NCI-H187 treated with DMSO at 0.1 percent for 48 hours (cell line): ENCODE data around the gene LCNL1.

ENCODE experiments used
- DNase-seq: peaks from one replicate; lab custom pipeline; 2025; lab: John Stamatoyannopoulos, UW

Gene LCNL1

GRCh38 chr9:136960212-136960937, 22.4 kb upstream of the LCNL1 start:
- no peak for DNase-seq

GRCh38 chr9:136960938-136961275, 21.9 kb upstream of the LCNL1 start:
- no peak for DNase-seq

GRCh38 chr9:136961279-136962065, 21.3 kb upstream of the LCNL1 start:
- no peak for DNase-seq

GRCh38 chr9:136962163-136962562, 20.6 kb upstream of the LCNL1 start:
- no peak for DNase-seq

- no peak for DNase-seq
Observed at GRCh38 chr9:136962701-136963248, 20.0 kb upstream of the LCNL1 start.

DNA sequence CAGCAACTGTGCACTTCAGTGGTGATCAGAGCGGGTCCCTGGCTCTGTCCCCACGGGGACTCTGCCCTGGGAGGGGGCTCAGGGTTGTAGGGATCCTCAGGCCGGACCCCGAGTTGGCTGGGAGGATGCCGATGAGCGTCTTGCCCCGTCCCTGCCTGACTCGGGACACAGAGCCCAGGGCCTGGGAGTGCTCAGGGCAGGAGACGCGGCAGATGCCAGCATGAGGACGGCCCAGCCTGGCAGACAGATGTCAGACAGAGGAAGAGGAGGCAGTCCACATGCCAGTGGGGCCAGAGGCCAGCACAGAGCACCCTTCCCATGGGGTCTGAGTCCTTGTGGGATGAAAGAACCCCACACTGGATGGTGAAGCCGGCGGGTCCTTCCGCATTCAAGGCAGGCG, 19.5 kb upstream of the LCNL1 start:
- no peak for DNase-seq

- no peak for DNase-seq
Observed at GRCh38 chr9:136963751-136964150, 19.0 kb upstream of the LCNL1 start.

DNA sequence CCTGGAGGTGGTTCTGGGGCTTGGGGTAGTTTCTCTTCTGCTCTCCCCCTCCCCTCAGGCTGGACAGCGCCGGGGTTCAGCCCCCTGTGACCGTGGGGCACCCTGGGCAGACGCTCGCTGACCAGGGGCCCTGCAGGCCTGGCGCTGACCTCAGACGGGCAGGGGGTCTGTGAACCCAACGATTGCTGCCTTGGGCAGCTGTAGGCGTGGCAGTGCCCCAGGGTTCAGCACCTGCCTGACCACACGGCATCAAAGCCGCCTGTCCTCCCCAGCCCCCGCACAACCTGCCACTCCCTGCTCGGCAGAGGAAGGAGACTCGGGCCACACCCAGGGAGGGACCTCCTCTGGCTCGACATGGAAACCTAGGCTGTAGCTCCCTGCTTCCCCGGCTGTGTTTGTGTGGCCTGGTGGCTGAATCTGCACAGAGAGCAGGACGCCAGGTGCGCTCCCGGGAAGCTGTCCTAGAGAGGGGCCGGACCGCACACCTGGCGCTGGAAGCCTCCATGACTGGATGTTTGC, 18.6 kb upstream of the LCNL1 start:
- no peak for DNase-seq

DNA sequence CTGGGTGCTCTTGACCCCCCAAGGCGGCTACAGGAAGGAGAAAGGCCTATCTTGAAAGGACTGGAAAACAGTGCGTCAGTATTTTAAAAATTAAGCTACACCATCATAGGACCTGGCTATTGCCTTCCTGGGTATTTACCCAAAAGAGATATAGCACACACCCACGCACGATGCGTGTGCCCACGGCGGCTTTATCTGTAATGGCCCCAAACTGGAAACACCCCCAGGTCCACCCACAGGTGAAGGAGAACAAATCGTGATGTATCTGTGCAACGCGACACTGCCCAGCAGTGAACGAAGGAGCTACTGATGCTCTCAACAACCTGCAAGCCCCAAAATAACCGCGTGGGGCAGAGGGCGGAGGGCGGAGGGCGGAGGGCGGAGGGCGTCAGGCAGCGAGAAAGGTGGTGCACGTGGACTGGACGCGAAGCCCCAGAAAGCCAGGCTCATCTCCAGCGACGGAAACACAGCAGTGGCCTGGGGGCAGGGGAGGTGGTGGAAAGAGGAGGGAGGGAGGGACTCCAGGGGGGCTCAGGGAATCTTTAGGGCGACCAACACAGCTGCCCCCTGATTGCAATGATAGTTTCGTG, 17.9 kb upstream of the LCNL1 start:
- DNase-seq, result no peak

DNA sequence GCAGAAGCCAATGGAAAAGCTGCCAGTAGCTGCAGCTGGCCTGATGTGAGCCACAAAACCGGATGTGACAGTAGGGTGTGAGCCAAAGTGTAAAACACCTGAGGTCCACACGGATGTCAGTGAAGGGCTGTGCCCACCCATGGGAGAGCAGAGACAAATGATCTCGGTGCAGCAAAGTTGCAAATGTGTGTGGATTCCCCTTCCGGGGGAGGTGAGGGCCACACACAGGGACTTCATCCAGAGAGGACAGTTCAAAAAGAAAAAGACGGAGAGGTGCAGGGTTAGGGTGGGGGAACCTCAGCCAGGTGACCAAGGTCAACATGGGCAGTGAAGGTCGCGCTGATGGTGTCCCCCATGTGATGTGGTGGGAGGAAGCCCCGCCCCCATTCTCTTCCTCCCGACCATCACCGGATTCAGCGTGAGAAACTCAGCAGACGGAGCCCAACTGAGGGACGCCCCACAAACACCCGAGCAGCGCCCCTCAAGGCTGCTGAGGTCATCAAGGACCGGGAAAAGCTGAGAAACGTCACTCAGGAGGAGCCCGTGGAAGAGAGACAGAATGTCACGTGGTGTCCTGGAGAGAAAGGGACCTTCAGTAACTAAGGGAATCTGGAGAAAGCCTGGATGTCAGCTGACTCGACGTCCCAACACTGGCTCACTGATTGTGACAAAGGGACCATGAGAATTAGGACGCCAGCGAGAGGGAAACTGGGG, 16.9 kb upstream of the LCNL1 start:
- DNase-seq, result no peak

DNA sequence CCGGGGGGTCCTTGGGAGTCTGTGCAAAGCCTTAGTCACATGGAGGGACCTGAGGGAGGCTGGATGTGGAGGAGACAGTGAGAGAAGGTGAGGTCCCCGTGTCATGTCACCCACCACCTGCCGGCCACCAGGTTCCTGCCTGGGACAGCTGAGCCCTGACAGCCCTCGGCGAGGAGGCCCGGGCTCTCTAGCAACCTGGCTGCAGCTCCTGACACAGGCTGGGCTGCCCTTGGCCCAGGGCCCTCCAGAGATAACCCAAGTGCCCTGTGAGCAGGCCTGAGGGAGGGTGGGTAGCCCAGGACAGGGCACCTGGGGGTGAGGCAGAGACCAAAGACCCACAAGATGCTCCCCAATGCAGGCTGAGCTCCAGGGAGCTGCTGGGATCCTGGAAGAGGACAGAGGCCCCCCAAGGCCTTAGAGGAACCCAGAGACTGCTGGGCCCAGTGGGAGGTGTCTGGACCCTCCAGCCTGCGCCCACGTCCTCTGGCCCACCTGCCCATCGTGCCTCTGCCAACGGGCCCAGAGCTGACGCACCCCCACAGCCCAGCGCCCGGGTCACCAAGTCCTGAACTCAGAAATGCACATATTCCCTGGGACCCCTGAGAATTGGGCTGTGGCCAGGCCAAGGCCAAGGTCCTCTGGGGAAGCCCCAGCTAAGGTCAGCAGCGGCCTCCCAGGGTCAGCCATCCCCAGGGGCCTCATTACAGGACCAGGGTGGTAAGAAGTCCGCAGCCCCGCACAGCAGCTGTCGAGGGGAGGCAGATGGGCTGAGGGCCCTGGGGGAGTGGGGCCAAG, 14.3 kb upstream of the LCNL1 start:
- DNase-seq, result no peak

DNA sequence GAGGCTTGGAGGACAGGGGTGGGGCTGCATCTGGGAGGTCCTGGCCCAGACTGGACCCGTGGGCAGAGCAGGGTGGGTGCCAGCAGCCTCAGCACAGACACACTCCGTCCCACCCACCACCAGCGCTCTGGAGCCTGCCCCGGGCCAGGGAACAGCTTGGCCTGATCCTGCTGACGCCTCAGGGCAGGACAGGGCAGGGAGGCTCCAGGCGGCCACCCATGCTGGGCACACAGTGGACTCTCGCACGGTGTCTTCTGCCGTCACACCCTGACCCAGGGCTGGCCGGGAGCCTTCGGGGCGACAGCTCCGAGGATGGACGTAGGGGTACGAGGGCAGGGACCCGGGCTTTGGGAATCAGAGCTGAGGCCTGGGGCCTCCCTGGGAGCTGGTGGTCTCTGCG, 13.6 kb upstream of the LCNL1 start:
- no peak for DNase-seq

GRCh38 chr9:136969774-136970173, 13.0 kb upstream of the LCNL1 start:
- no peak for DNase-seq

DNA sequence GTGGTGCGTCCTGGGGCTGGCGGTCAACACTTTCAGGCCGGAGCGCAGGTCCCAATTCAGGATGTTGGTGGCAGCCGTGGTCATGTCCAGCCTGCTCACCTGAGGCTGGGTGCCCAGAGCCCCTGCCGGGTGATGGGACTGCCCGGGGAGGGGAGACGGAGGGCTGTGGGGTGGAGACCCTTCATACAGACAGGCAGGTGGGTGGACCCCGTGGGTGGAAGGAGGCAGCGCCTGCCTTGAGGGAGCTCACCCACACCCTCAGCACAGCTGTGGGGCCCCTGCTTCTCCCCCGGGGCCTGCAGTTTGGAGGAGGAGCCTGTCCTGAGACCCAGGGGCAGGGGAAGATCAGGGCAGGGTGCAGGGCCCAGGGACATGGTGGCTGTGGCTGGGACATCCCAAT, 12.4 kb upstream of the LCNL1 start:
- DNase-seq, result no peak

DNA sequence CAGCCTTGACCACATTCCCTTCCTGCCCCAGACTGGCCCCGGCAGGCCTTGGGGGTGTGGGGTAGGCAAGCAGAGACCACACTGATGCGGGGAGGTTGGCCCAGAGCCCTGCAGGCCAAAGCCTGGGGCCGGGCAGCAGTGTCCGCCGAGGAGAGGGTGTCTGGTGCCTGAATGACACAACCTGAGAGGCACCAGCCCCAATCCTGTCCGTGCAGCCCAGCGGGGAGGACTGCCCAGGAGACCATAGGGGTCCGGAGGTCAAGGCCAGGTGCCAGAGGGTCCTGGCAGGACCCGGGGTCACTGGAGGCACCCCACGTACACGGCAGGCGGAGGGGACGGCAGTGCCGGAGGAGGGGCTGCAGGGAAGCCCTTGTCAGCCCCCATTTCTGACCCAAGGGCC, 11.0 kb upstream of the LCNL1 start:
- DNase-seq, result no peak

DNA sequence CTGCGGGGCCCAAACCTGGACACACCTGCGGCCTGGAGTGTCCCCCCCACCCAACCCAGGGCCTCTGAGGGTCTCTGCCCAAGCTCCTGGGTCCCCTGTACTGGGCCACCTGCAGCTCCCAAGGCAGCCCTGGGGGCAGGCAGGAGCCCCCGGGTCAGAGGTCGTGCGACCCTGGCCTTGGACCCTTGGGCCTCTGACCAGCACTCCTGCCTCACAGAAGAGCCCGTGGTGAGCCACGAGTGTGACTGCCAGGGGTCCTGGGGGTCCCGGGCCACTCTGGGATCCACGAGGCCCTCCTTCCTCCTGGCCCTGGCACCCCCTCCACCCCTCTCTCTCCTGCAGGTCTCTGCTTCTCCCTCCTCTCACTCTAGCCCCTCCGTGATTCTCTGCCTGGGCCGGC, 10.5 kb upstream of the LCNL1 start:
- no peak for DNase-seq

GRCh38 chr9:136972743-136973142, 10.1 kb upstream of the LCNL1 start:
- DNase-seq, result no peak

GRCh38 chr9:136973618-136974617, 8.9 kb upstream of the LCNL1 start:
- DNase-seq, result no peak

DNA sequence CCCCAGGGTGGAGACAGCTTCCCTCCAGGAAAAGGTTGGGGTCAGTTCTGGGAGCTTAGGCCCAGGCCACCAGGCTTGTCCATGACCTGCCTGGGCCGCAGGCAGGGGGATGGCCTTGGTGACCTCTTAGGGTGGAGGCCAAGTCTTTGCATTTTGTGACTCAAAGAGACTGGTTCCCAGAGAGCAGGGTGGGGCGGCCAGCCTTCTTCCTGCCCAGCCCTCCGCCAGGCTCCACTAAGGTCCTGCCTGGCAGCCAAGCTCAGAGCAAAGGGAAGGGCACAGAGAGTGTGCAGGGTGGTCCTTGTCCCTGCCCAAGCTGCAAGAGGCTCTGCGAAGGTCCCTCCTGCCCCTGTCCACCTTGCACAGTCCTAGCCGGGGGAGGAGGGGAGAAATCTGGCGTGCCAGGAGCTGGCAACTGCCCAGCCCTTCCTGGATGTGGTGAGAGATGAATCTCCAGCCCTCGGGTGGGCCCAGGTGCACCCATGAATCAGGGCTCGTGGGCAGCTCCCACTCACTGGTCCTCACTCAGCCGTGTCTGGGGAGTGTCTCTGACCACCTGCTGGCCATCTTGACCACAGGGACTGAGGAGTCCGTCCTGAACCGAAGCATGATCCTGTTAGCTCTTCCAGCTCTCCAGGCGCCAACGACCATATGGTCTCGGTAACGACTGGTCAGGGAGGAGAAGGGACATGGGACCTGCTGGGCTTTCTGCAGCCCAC, 7.8 kb upstream of the LCNL1 start:
- DNase-seq, result no peak
